ENCODE data around the gene ZNF536.

GRCh38 chr19:30416375-30416774, 44.2 kb downstream of the ZNF536 start:
- TF ChIP-seq CTCF (conservative IDR thresholded peaks at IDR 0.05) (no peak), EZH2 (IDR thresholded peaks at IDR 0.05; ENCODE audit: low read depth) (no peak)
